Fibroblast of pulmonary artery (primary cell): ENCODE results near the gene RPS25.

Source experiments
- DNase-seq: peaks from one replicate; pipeline ENCODE4 v3.0.0-alpha.2; 2010; ENCODE audit warnings: low read depth
- H3K4me3 ChIP-seq: replicated peaks from 2 replicates; pipeline ENCODE4 v1.5.1; 2011; ENCODE audit warnings: low read depth, mild to moderate bottlenecking, control low read depth, low read length, moderate library complexity
- TF ChIP-seq, protein P1 (sequence below): IDR thresholded peaks from 2 replicates; pipeline ENCODE4 v1.5.1; 2011; ENCODE audit warnings: mild to moderate bottlenecking, control low read depth, low read length, inconsistent platforms; ENCODE audit errors: missing control alignments

Gene RPS25

DNA sequence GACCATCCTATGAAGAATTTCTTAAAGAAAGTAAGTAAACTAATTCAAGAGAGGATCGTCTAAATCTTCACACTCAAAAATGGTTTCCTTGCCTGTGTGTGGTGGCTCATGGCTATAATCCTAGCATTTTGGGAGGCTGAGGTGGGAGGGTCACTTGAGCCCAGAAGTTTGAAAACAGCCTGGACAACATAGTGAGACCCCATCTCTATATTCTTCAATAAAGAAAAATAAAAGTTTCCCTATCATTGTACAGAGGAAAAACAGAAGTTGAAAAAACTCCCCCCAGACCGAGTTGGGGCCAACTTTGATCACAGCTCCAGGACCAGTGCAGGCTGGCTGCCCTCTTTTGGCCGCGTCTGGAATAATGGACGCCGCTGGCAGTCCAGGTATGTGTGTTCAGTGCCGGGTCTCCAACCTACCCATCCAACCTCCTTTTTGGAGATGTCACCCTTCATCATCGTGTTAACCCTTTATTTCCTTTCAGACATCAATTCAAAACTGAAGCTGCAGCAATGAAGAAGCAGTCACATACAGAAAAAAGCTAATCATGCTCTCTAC lies 3.0 kb downstream of the RPS25 start:
- no peak overlapping the region for H3K4me3 ChIP-seq
- DNase-seq = no peak
- TF ChIP-seq, protein P1, sequence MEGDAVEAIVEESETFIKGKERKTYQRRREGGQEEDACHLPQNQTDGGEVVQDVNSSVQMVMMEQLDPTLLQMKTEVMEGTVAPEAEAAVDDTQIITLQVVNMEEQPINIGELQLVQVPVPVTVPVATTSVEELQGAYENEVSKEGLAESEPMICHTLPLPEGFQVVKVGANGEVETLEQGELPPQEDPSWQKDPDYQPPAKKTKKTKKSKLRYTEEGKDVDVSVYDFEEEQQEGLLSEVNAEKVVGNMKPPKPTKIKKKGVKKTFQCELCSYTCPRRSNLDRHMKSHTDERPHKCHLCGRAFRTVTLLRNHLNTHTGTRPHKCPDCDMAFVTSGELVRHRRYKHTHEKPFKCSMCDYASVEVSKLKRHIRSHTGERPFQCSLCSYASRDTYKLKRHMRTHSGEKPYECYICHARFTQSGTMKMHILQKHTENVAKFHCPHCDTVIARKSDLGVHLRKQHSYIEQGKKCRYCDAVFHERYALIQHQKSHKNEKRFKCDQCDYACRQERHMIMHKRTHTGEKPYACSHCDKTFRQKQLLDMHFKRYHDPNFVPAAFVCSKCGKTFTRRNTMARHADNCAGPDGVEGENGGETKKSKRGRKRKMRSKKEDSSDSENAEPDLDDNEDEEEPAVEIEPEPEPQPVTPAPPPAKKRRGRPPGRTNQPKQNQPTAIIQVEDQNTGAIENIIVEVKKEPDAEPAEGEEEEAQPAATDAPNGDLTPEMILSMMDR = no peak

DNA sequence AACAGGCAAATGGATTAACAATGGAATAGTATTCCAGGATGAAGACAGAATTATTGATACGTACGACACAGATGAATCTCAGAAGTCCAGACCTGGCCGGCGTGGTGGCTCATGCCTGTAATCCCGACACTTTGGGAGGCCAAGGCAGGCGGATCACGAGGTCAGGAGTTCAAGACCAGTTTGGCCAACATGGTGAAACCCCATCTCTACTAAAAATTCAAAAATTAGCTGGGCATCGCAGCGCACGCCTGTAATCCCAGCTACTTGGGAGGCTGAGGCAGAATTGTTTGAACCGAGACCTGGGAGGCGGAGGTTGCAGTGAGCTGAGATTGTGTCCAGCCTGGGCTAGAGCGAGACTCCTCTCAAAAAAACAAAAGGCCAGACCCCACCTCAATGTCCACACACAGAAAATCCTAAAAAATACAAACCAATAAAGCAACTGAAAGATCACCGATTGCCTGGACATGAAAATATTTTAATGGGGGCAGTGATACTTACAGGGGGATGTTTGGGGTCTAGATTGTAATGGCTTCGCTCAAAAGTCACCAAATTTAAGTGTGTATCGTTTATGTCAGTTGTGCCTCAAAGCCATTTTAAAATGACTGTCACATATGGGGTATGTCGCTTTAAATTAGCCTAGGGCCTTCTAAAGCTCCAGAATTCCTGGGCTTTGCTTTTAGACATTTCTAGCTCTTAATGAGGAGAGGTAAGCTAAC lies 3.8 kb downstream of the RPS25 start:
- no peak overlapping the region for H3K4me3 ChIP-seq
- TF ChIP-seq, protein P1 = no peak

DNA sequence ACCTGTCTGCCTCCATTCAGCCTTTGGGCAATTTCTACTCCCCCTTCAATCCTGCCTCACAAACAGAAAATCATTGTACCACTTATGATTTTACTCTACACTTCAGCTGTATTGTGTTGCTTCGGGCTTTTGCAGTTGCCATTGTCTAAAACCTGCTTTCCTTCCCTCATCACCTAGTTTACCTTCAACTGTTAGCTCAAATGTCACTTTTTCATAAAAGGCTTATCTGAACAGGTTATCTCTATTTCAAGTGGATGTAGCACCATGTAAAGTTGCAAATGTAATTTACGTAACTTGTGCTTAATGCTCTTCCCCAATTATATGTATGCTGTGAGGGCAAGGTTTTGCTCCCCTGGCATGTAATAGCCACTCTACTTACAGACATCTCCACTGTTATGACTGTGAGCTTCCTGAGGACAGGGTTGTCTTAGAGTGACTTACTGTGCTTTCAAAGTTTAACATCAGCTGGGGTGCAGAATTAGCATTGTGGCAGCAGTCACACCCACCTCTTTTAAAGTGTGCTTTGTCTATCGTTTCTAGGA lies 5.4 kb downstream of the RPS25 start:
- H3K4me3 ChIP-seq = no peak overlapping the region
- no peak for DNase-seq
- TF ChIP-seq, protein P1 = no peak

More for the DNA sequence above, 3.8 kb downstream of the RPS25 start:
- DNase-seq = no peak

DNA sequence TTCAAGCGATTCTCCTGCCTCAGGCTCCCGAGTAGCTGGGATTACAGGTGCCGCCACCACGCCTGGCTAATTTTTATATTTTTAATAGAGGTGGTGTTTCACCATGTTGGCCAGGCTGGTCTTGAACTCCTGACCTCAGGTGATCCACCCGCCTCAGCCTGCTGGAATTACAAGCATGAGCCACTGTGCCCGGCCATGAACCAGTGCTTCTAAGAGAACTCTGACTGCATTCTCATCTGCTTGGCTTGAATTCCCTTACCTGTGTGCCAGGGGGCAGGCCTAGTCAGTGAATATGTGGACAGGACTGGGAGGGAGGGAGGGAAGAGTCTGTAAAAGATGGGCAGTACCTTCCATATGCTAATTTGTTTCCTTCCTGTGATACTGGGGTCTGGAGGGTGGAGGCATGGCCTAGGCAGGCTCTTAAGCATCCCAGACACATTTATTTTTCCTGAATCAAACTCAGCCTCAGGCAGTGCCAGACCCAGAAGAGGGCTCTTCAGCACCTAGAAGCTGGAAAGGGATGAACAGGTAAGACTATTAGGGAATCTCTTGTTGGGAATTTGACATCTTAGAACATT lies 6.6 kb downstream of the RPS25 start:
- H3K4me3 ChIP-seq = no peak overlapping the region
- no peak for DNase-seq
- TF ChIP-seq, protein P1 = no peak

DNA sequence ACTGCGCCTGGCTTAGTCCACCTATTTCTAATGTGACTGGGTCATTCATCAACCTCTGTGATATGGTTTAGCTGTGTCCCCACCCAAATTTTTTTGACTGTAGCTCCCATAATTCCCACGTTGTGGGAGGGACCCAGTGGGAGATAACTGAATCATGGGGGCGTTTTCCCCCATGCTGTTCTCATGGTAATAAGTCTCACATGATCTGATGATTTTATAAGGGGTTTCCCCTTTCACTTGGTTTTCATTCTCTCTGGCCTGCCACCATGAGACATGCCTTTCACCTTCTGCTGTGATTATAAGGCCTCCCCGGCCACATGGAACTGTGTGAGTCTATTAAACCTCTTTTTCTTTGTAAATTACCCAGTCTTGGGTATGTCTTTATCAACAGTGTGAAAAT lies 11.5 kb downstream of the RPS25 start:
- no peak overlapping the region for H3K4me3 ChIP-seq
- TF ChIP-seq, protein P1 = no peak
- no peak for DNase-seq

DNA sequence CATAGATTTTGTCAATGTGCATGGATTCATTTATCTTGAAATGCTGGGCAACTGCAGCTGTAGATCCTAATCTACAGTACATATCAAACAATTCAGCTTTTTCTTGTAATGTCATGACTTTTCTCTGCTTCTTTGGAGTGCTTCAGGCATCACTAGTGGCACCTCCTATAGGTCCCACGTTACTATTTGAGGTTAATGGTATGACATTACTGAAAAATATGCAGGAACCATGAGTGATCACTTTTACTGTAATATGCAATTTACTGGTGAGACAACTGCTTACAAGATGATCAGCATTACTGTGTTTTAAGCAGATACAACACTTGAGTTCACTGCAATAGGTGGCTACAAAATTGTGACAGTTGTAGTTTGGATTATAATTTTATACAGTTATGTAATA lies 17.2 kb downstream of the RPS25 start:
- H3K4me3 ChIP-seq = no peak overlapping the region
- no peak for DNase-seq
- TF ChIP-seq, protein P1 = no peak
